Smooth muscle cell of the coronary artery (primary cell): ENCODE data around the gene CCDC187. TPM values are rescaled to one million over a fixed set of nuclear protein-coding genes. Genes with fewer than 3 reads are reported as not detected.

Experiments used
- total RNA-seq: library from RNA; depleted of rRNA; stranded (reverse); fragments of >200 nt; gene quantifications from 2 replicates; pipeline ENCODE4 v1.2.3, GENCODE V29; 2014; ENCODE audit warnings: low replicate concordance

The CCDC187 gene
- total RNA-seq, result under 0.01 TPM in 1 of 2 replicates, not detected in the other

GRCh38 chr9:136303825-136304416 lies at the start of gene CCDC187:
TSS of gene CCDC187 (minus strand) at chr9:136304094. CDS start at chr9:136303830, 264 bp downstream.

GRCh38 chr9:136327304-136327974 lies 23.5 kb upstream of the CCDC187 start, which contains the start of gene GPSM1:
TSS of gene GPSM1 (plus strand) at chr9:136327539. CDS start at chr9:136327696, 157 bp downstream.

GRCh38 chr9:136245219-136246150 lies 58.4 kb downstream of the CCDC187 start, which contains the start of gene QSOX2:
TSS of gene QSOX2 (minus strand) at chr9:136245812. CDS start at chr9:136245803, 9 bp downstream.

GRCh38 chr9:136204838-136205706 lies 98.8 kb downstream of the CCDC187 start, which contains the start of gene LHX3:
TSS of gene LHX3 (minus strand) at chr9:136205128. CDS start at chr9:136205012, 116 bp downstream.

Other genes starting within 250 kb of the CCDC187 start
- gene NACC2, start 208.8 kb downstream of the CCDC187 start, total RNA-seq, result 11.9 and 21.5 TPM in 2 replicates
- 32.2 and 39.1 TPM in 2 replicates for gene TMEM250, start 185.2 kb downstream of the CCDC187 start, total RNA-seq
- gene LHX3, start 99.0 kb downstream of the CCDC187 start, total RNA-seq, result not detected in 2 replicates
- 3.3 and 7.9 TPM in 2 replicates for gene QSOX2, start 58.3 kb downstream of the CCDC187 start, total RNA-seq
- 33.7 and 35.2 TPM in 2 replicates for gene GPSM1, start 23.4 kb upstream of the CCDC187 start, total RNA-seq
- 5.0 and 10.4 TPM in 2 replicates for gene DNLZ, start 59.6 kb upstream of the CCDC187 start, total RNA-seq
- 0.53 and 0.59 TPM in 2 replicates for gene CARD9, start 69.6 kb upstream of the CCDC187 start, total RNA-seq
- 2.7 and 4.9 TPM in 2 replicates for gene SNAPC4, start 96.1 kb upstream of the CCDC187 start, total RNA-seq
- gene ENTR1, start 106.5 kb upstream of the CCDC187 start, total RNA-seq, result 17.3 and 28.6 TPM in 2 replicates
- gene PMPCA, start 106.6 kb upstream of the CCDC187 start, total RNA-seq, result 29.3 and 46.5 TPM in 2 replicates
- 2.9 and 3.8 TPM in 2 replicates for gene INPP5E, start 135.8 kb upstream of the CCDC187 start, total RNA-seq
- gene SEC16A, start 178.9 kb upstream of the CCDC187 start, total RNA-seq, result 7.0 and 17.8 TPM in 2 replicates
- 11.8 and 12.8 TPM in 2 replicates for gene NOTCH1, start 242.0 kb upstream of the CCDC187 start, total RNA-seq